ENCODE data around the gene MTMR2. TPM values are rescaled to one million over a fixed set of nuclear protein-coding genes. Genes with fewer than 3 reads are reported as not detected.

Gene MTMR2
- total RNA-seq (2022; extraction: Qiagen RNA extraction), result 18.7 to 24.4 TPM (median 19.3 TPM) in 5 replicates

GRCh38 chr11:95923728-95924413, at the start of gene MTMR2:
MTMR2 (minus strand) TSS chr11:95924107; CDS start chr11:95923954, 153 bp downstream.

GRCh38 chr11:95790123-95790932, 133.6 kb downstream of the MTMR2 start, which contains the start of gene CEP57:
CEP57 (plus strand) TSS chr11:95790498; CDS start chr11:95790699, 201 bp downstream.

GRCh38 chr11:95789506-95790122, 134.3 kb downstream of the MTMR2 start, which contains the start of gene FAM76B:
FAM76B (minus strand) TSS chr11:95789782; CDS start chr11:95789478, 304 bp downstream.

Other genes starting within 250 kb of the MTMR2 start
- gene FAM76B, start 134.3 kb downstream of the MTMR2 start, total RNA-seq (2022; extraction: Qiagen RNA extraction), result 5.9 to 10.3 TPM (median 8.1 TPM) in 5 replicates
- 11.0 to 18.4 TPM (median 16.4 TPM) in 5 replicates for gene CEP57, start 133.6 kb downstream of the MTMR2 start, total RNA-seq (2022; extraction: Qiagen RNA extraction)

Measured in A549 treated with CORT108297 at 1 μM for 4 hours (cell line).